Smooth muscle cell (in vitro differentiated cells): ENCODE results near the gene RFC2. TPM values are rescaled to one million over a fixed set of nuclear protein-coding genes. Genes with fewer than 3 reads are reported as not detected.
"Not testable (repeated sequence)": the region's sequence is repeated elsewhere in the genome, so short reads cannot be mapped to it uniquely, and the experiment has no call there.

Experiments used
- DNase-seq: peaks from one replicate; lab custom pipeline; 2025; ENCODE audit not compliant: unreplicated experiment; lab: John Stamatoyannopoulos, UW
- H2AFZ ChIP-seq: fragments of 200-600 bp; sonication (generic); 2 replicates; pipeline ENCODE4 v1.6.0; 2016; ENCODE audit warnings: antibody characterized with exemption, low read depth, mild to moderate bottlenecking
- H3F3A ChIP-seq: fragments of 200-600 bp; sonication (generic); 2 replicates; pipeline ENCODE4 v1.6.0; 2017; ENCODE audit warnings: antibody characterized with exemption, low read depth
- H3K27ac ChIP-seq: fragments of 200-600 bp; sonication (generic); 2 replicates; pipeline ENCODE4 v1.5.1; 2016; ENCODE audit warnings: low read depth, mild to moderate bottlenecking
- H3K27me3 ChIP-seq: fragments of 200-600 bp; sonication (generic); 2 replicates; pipeline ENCODE4 v1.6.1; 2016; ENCODE audit warnings: low read depth, mild to moderate bottlenecking
- H3K36me3 ChIP-seq: fragments of 200-600 bp; sonication (generic); 2 replicates; pipeline ENCODE4 v1.5.1; 2016; ENCODE audit warnings: low read depth
- H3K4me1 ChIP-seq: fragments of 200-600 bp; sonication (generic); 2 replicates; pipeline ENCODE4 v1.5.1; 2016; ENCODE audit warnings: low read depth
- H3K4me2 ChIP-seq: fragments of 200-600 bp; sonication (generic); 2 replicates; pipeline ENCODE4 v1.6.0; 2016; ENCODE audit warnings: mild to moderate bottlenecking
- H3K4me3 ChIP-seq: fragments of 200-600 bp; sonication (generic); 2 replicates; pipeline ENCODE4 v1.5.1; 2016; ENCODE audit warnings: mild to moderate bottlenecking
- H3K79me2 ChIP-seq: fragments of 200-600 bp; sonication (generic); 2 replicates; pipeline ENCODE4 v1.6.0; 2016; ENCODE audit warnings: low read depth, mild to moderate bottlenecking
- H3K9ac ChIP-seq: fragments of 200-600 bp; sonication (generic); 2 replicates; pipeline ENCODE4 v1.6.0; 2016; ENCODE audit warnings: low read depth
- H3K9me3 ChIP-seq: fragments of 200-600 bp; sonication (generic); replicated peaks from 2 replicates; pipeline ENCODE4 v1.5.1; 2016; ENCODE audit warnings: low read depth
- H4K20me1 ChIP-seq: fragments of 200-600 bp; sonication (generic); 2 replicates; pipeline ENCODE4 v1.6.0; 2016; ENCODE audit warnings: low read depth
- CTCF ChIP-seq: fragments of 200-600 bp; sonication (generic); IDR thresholded peaks from 2 replicates; pipeline ENCODE4 v1.5.1; 2017; ENCODE audit warnings: borderline replicate concordance, mild to moderate bottlenecking, antibody characterized with exemption; ENCODE audit not compliant: insufficient read depth, poor library complexity, severe bottlenecking
- WGBS: methylation state at CpG from one replicate; pipeline ENCODE4 v1.1.7; 2016; ENCODE audit warnings: low lambda C conversion rate; 5-methylcytosine and 5-hydroxymethylcytosine counted together
- polyA plus RNA-seq: library from polyadenylated mRNA; unstranded; fragments of >200 nt; fragmentation: Nextera tagmentation; extraction: Ambion mirVana; gene quantifications from 2 replicates; pipeline ENCODE4 v1.2.1, GENCODE V29; 2016
- total RNA-seq: library from RNA; depleted of rRNA; stranded (reverse); fragments of >200 nt; gene quantifications from 2 replicates; pipeline ENCODE4 v1.2.3, GENCODE V29; 2014

The RFC2 gene
- total and polyA plus RNA-seq, 2 experiments from 2014 or later: 28.9 to 29.4 TPM

- no peak overlapping the region for H3K9ac ChIP-seq
- H3K27me3 ChIP-seq: no peaks in the 10 kb centered on the region
- no peak overlapping the region for H2AFZ ChIP-seq
- no peaks in the 10 kb centered on the region for H3K9me3 ChIP-seq
- H3K36me3 ChIP-seq: no peaks in the 10 kb centered on the region
- no peak for TF ChIP-seq CTCF
- H3K27ac ChIP-seq: no peak overlapping the region
- WGBS: 92% methylated on average over 8 of the region's 8 CpGs
- no peaks in the 10 kb centered on the region for H3K79me2 ChIP-seq
- H3K4me3 ChIP-seq: no peak overlapping the region
- DNase-seq: no peak
- no peaks in the 10 kb centered on the region for H4K20me1 ChIP-seq
- H3F3A ChIP-seq: no peaks in the 10 kb centered on the region
- no peak overlapping the region for H3K4me2 ChIP-seq
- no peaks in the 10 kb centered on the region for H3K4me1 ChIP-seq
Measured at GRCh38 chr7:74216361-74216761, 37.8 kb downstream of the RFC2 start.

GRCh38 chr7:74215921-74216320 lies 38.3 kb downstream of the RFC2 start:
- Histone ChIP-seq H2AFZ (no peak overlapping the region), H3K9me3 (no peaks in the 10 kb centered on the region), H3K9ac (no peak overlapping the region), H4K20me1 (no peaks in the 10 kb centered on the region), H3K4me1 (no peaks in the 10 kb centered on the region), H3K4me2 (no peak overlapping the region), H3K79me2 (no peaks in the 10 kb centered on the region), H3K36me3 (no peaks in the 10 kb centered on the region), H3K27me3 (no peaks in the 10 kb centered on the region), H3K4me3 (no peak overlapping the region), H3K27ac (no peak overlapping the region), H3F3A (no peaks in the 10 kb centered on the region)
- DNase-seq: no peak
- TF ChIP-seq CTCF: no peak
- 93% methylated on average over 15 of the region's 15 CpGs for WGBS

GRCh38 chr7:74214816-74215630 lies 39.2 kb downstream of the RFC2 start:
- no peak overlapping the region for H3K4me2 ChIP-seq
- H3K9me3 ChIP-seq: no peaks in the 10 kb centered on the region
- H4K20me1 ChIP-seq: no peaks in the 10 kb centered on the region
- no peaks in the 10 kb centered on the region for H3K79me2 ChIP-seq
- H3K4me1 ChIP-seq: no peaks in the 10 kb centered on the region
- no peak for TF ChIP-seq CTCF
- H3K27ac ChIP-seq: no peak overlapping the region
- H3K4me3 ChIP-seq: no peak overlapping the region
- no peaks in the 10 kb centered on the region for H3K36me3 ChIP-seq
- 94% methylated on average over 21 of the region's 21 CpGs for WGBS
- H3F3A ChIP-seq: no peaks in the 10 kb centered on the region
- no peak for DNase-seq
- H2AFZ ChIP-seq: no peak overlapping the region
- no peak overlapping the region for H3K9ac ChIP-seq
- H3K27me3 ChIP-seq: no peaks in the 10 kb centered on the region

- no peak overlapping the region for H3K27ac ChIP-seq
- no peaks in the 10 kb centered on the region for H3F3A ChIP-seq
- no peak overlapping the region for H2AFZ ChIP-seq
- H3K36me3 ChIP-seq: no peaks in the 10 kb centered on the region
- H3K27me3 ChIP-seq: no peaks in the 10 kb centered on the region
- no peak overlapping the region for H3K4me3 ChIP-seq
- WGBS: 95% methylated on average over 11 of the region's 11 CpGs
- H4K20me1 ChIP-seq: no peaks in the 10 kb centered on the region
- no peak overlapping the region for H3K9ac ChIP-seq
- no peak for TF ChIP-seq CTCF
- H3K79me2 ChIP-seq: no peaks in the 10 kb centered on the region
- no peak for DNase-seq
- no peak overlapping the region for H3K4me2 ChIP-seq
- H3K9me3 ChIP-seq: no peaks in the 10 kb centered on the region
- H3K4me1 ChIP-seq: no peaks in the 10 kb centered on the region
Measured at GRCh38 chr7:74212661-74213060, 41.5 kb downstream of the RFC2 start.

GRCh38 chr7:74208241-74208640 lies 46.0 kb downstream of the RFC2 start:
- not testable (repeated sequence) for H3K79me2 ChIP-seq, H3K27me3 ChIP-seq, H3K36me3 ChIP-seq, H3K4me3 ChIP-seq, H3K27ac ChIP-seq, H4K20me1 ChIP-seq, H3K9me3 ChIP-seq, H3K9ac ChIP-seq, H2AFZ ChIP-seq, H3F3A ChIP-seq, H3K4me2 ChIP-seq, H3K4me1 ChIP-seq, DNase-seq
- WGBS: 94% methylated on average over 7 of the region's 7 CpGs
